A549 (cell line): ENCODE measurements around the gene RPS16. TPM values are rescaled to one million over a fixed set of nuclear protein-coding genes. Genes with fewer than 3 reads are reported as not detected.

ENCODE experiments used
- ATAC-seq, 2 experiments: fragments of 200-7000 bp in 1 of 2; fragments of >200 bp in 1 of 2; cut with Nextera tagmentation in 1 of 2; cut with Tn5 transposase in 1 of 2; 3 replicates each; pipeline versions ENCODE4 v1.8.0 to v1.9.1; 2018 to 2020; ENCODE audit warnings: mild to moderate bottlenecking in 1 of 2, moderate library complexity in 1 of 2
- CTCF ChIA-PET: fragments of 300-600 bp; sonication (Branson Sonifier 250); formaldehyde crosslinking; extraction: SDS; loops from one replicate; lab custom pipeline; 2021; ENCODE audit warnings: antibody characterized with exemption, inconsistent platforms; lab: Yijun Ruan, JAX
- POLR2A ChIA-PET: fragments of 350-600 bp; formaldehyde crosslinking; extraction: SDS; loops from one replicate; lab custom pipeline; 2021; ENCODE audit warnings: antibody characterized with exemption, inconsistent platforms; lab: Yijun Ruan, JAX
- DNase-seq, 2 experiments: peaks; one replicate each; pipeline versions ENCODE4 v3.0.0 to v3.0.0-alpha.2; 2011 to 2016; ENCODE audit warnings: low read depth in 1 of 2, low spot score in 1 of 2
- FAIRE-seq: peaks from 2 replicates; lab custom pipeline; 2011; peaks lifted over from hg19 to GRCh38; lab: Jason Lieb, UNC
- H3K27ac ChIP-seq, 2 experiments: fragments of >200 bp; sonication (Bioruptor Twin); formaldehyde crosslinking; 3 replicates each; pipeline ENCODE4 v1.5.1; 2016 to 2017
- H3K4me1 ChIP-seq: fragments of >200 bp; sonication (Bioruptor Twin); formaldehyde crosslinking; 3 replicates; pipeline ENCODE4 v1.6.1; 2016
- H3K4me2 ChIP-seq: fragments of >200 bp; sonication (Bioruptor Twin); formaldehyde crosslinking; 3 replicates; pipeline ENCODE4 v1.6.1; 2016
- H3K4me3 ChIP-seq: fragments of >200 bp; sonication (Bioruptor Twin); formaldehyde crosslinking; 3 replicates; pipeline ENCODE4 v1.5.1; 2016
- H3K9me3 ChIP-seq: fragments of >200 bp; sonication (Bioruptor Twin); formaldehyde crosslinking; 3 replicates; pipeline ENCODE4 v1.6.1; 2016
- BCL3 ChIP-seq: fragments of >200 bp; sonication (Bioruptor Twin); formaldehyde crosslinking; IDR thresholded peaks from 3 replicates; pipeline ENCODE4 v1.6.1; 2016
- CBX2 ChIP-seq: fragments of 200-600 bp; sonication (generic); IDR thresholded peaks from 2 replicates; pipeline ENCODE4 v1.6.1; 2016; ENCODE audit warnings: low read depth, mild to moderate bottlenecking, borderline replicate concordance
- CBX8 ChIP-seq: fragments of 200-600 bp; sonication (generic); IDR thresholded peaks from 2 replicates; pipeline ENCODE4 v1.6.1; 2016
- CEBPB ChIP-seq, 2 experiments: fragments of >200 bp in 1 of 2; sonication (Bioruptor Twin) in 1 of 2; formaldehyde crosslinking in 1 of 2; IDR thresholded peaks; 2 replicates each; pipeline ENCODE4 v1.6.1; 2012 to 2016
- CHD2 ChIP-seq: fragments of 150-350 bp; IDR thresholded peaks from 2 replicates; pipeline ENCODE4 v1.6.1; 2014; ENCODE audit warnings: low read length; ENCODE audit not compliant: partially characterized antibody
- CTCF ChIP-seq: fragments of >200 bp; sonication (Bioruptor Twin); formaldehyde crosslinking; IDR thresholded peaks from 3 replicates; pipeline ENCODE4 v1.5.1; 2016
- EHF ChIP-seq: fragments of 250-450 bp; sonication (Bioruptor Pico); IDR thresholded peaks from 2 replicates; pipeline ENCODE4 v1.5.0; 2020; ENCODE audit warnings: mild to moderate bottlenecking
- EHMT2 ChIP-seq: fragments of 200-600 bp; sonication (generic); IDR thresholded peaks from 2 replicates; pipeline ENCODE4 v1.6.1; 2016; ENCODE audit warnings: antibody characterized with exemption, low read depth, mild to moderate bottlenecking, moderate library complexity
- ELK1 ChIP-seq: fragments of 150-350 bp; IDR thresholded peaks from 2 replicates; pipeline ENCODE4 v1.6.1; 2014; ENCODE audit warnings: low read depth, mild to moderate bottlenecking, low read length
- ESRRA ChIP-seq: fragments of 150-350 bp; IDR thresholded peaks from 2 replicates; pipeline ENCODE4 v1.6.1; 2014; ENCODE audit warnings: mild to moderate bottlenecking, low read length, borderline replicate concordance
- FOSL2 ChIP-seq, 2 experiments: fragments of 450-650 bp in 1 of 2; fragments of >200 bp in 1 of 2; sonication (Bioruptor Twin) in 1 of 2; formaldehyde crosslinking; IDR thresholded peaks; 2 replicates each; pipeline versions ENCODE4 v1.5.0 to v1.6.1; 2016 to 2020; ENCODE audit warnings: mild to moderate bottlenecking in 1 of 2, moderate library complexity in 1 of 2
- FOXS1 ChIP-seq: fragments of 250-450 bp; sonication (Bioruptor Pico); IDR thresholded peaks from 2 replicates; pipeline ENCODE4 v1.5.0; 2020; ENCODE audit warnings: mild to moderate bottlenecking, moderate library complexity
- HDAC2 ChIP-seq: fragments of 200-600 bp; sonication (generic); IDR thresholded peaks from 2 replicates; pipeline ENCODE4 v1.6.1; 2016
- HES2 ChIP-seq: fragments of >200 bp; sonication (Bioruptor Twin); formaldehyde crosslinking; IDR thresholded peaks from 2 replicates; pipeline ENCODE4 v1.6.1; 2016
- JUN ChIP-seq, 2 experiments: fragments of >200 bp; sonication (Bioruptor Twin); formaldehyde crosslinking; IDR thresholded peaks; 2 replicates in 1 of 2; 3 replicates in 1 of 2; pipeline ENCODE4 v1.6.1; 2016 to 2017
- KDM1A ChIP-seq: fragments of 200-600 bp; sonication (generic); IDR thresholded peaks from 2 replicates; pipeline ENCODE4 v1.6.1; 2016; ENCODE audit warnings: low read depth, mild to moderate bottlenecking
- MAZ ChIP-seq: fragments of 150-350 bp; IDR thresholded peaks from 2 replicates; pipeline ENCODE4 v1.6.1; 2014; ENCODE audit warnings: antibody characterized with exemption, low read depth, low read length, borderline replicate concordance
- MYC ChIP-seq: IDR thresholded peaks from 2 replicates; pipeline ENCODE4 v1.6.1; 2012; ENCODE audit warnings: mild to moderate bottlenecking, inconsistent platforms, low read length, improper control_type of control experiment, borderline replicate concordance
- NR3C1 ChIP-seq: fragments of >200 bp; sonication (Bioruptor Twin); formaldehyde crosslinking; IDR thresholded peaks from 3 replicates; pipeline ENCODE4 v1.6.1; 2017
- POLR2A ChIP-seq: IDR thresholded peaks from 2 replicates; pipeline ENCODE4 v1.6.1; 2012; ENCODE audit warnings: mild to moderate bottlenecking, low read length
- POLR2AphosphoS2 ChIP-seq: conservative IDR thresholded peaks from 2 replicates; pipeline ENCODE4 v1.6.1; 2012; ENCODE audit warnings: low read length, improper control_type of control experiment, inconsistent platforms
- RAD21 ChIP-seq, 2 experiments: fragments of >200 bp in 1 of 2; sonication (Bioruptor Twin) in 1 of 2; formaldehyde crosslinking in 1 of 2; IDR thresholded peaks in 1 of 2; conservative IDR thresholded peaks in 1 of 2; 2 replicates in 1 of 2; 3 replicates in 1 of 2; pipeline ENCODE4 v1.6.1; 2012 to 2018; ENCODE audit warnings: inconsistent platforms in 1 of 2
- SMC3 ChIP-seq: fragments of >200 bp; sonication (Bioruptor Twin); formaldehyde crosslinking; IDR thresholded peaks from 3 replicates; pipeline ENCODE4 v1.6.1; 2018; ENCODE audit warnings: inconsistent platforms
- TP53 ChIP-seq: fragments of 250-450 bp; sonication (Bioruptor Pico); IDR thresholded peaks from 2 replicates; pipeline ENCODE4 v1.5.0; 2021; ENCODE audit warnings: mild to moderate bottlenecking, moderate library complexity
- ZFP36 ChIP-seq: fragments of 450-650 bp; IDR thresholded peaks from 2 replicates; pipeline ENCODE4 v1.6.1; 2014; ENCODE audit warnings: borderline replicate concordance; ENCODE audit not compliant: partially characterized antibody
- ZNF302 ChIP-seq: fragments of 250-450 bp; sonication (Bioruptor Pico); IDR thresholded peaks from 2 replicates; pipeline ENCODE4 v1.9.0; 2021; ENCODE audit warnings: inconsistent platforms, mild to moderate bottlenecking, moderate library complexity
- ZSCAN20 ChIP-seq: fragments of 250-450 bp; sonication (Bioruptor Pico); IDR thresholded peaks from 2 replicates; pipeline ENCODE4 v1.8.0; 2022; ENCODE audit warnings: mild to moderate bottlenecking, moderate library complexity
- WGBS: methylation state at CpG from one replicate; pipeline ENCODE4 v1.1.6; 2017; ENCODE audit errors: missing lambda C conversion rate; 5-methylcytosine and 5-hydroxymethylcytosine counted together
- polyA plus RNA-seq, 4 experiments: library from polyadenylated mRNA; depleted of rRNA in 3 of 4; stranded (reverse); fragments of >200 nt; fragmentation: RNase III in 1 of 4; extraction: RNeasy Plus Mini Kit Qiagen cat#74134 plus additional on column Dnase treatment in 1 of 4; gene quantifications; 2 replicates in 3 of 4; 3 replicates in 1 of 4; pipeline ENCODE4 v1.2.3, GENCODE V29; 2011 to 2017
- TF ChIP-seq, protein P1 (sequence below): IDR thresholded peaks from 2 replicates; pipeline ENCODE4 v1.6.1; 2012

Gene RPS16
- polyA plus RNA-seq, 2 of the 4 experiments (the other 2 are of a cell fraction), result 4,348 to 4,855 TPM

GRCh38 chr19:39411832-39412099 lies 24.0 kb downstream of the RPS16 start:
- POLR2A ChIA-PET, result interaction anchor here (0.6 to 2.3 kb wide), 11 partner anchors 9 to 65 kb away, joined by 3 to 45 read pairs (median 9); partner anchors contain the start of genes MED29, PAF1 and RPS16
- CTCF ChIA-PET, result interaction anchor here (0.6 to 2.3 kb wide), 68 partner anchors 12 to 1009 kb away, joined by 3 to 484 read pairs (median 4); partner anchors contain the start of genes EID2B, FAM98C, GMFG and MED29
- peak overlapping the region; percentile 94 to 99 for H3K27ac ChIP-seq
- peak; percentile 97 to 98 for DNase-seq
- no peak for TF ChIP-seq NR3C1
- peak; percentile 100 for TF ChIP-seq RAD21 (conservative IDR thresholded peaks at IDR 0.05 in 1 of 2, IDR thresholded peaks at IDR 0.05 in 1 of 2)
- peak; percentile 100 for TF ChIP-seq CTCF
- TF ChIP-seq ELK1, result no peak
- TF ChIP-seq ZNF302 (CRISPR knock-in tag), result no peak
- no peak for TF ChIP-seq CEBPB (IDR thresholded peaks at IDR 0.05)
- TF ChIP-seq ZFP36, result no peak
- no peak for TF ChIP-seq HDAC2
- no peak for TF ChIP-seq ZSCAN20
- TF ChIP-seq CHD2, result no peak
- no peak for TF ChIP-seq MAZ
- no peak for TF ChIP-seq EHF
- peak; percentile 100 for TF ChIP-seq SMC3
- TF ChIP-seq CBX2, result no peak
- TF ChIP-seq HES2, result no peak
- no peak for TF ChIP-seq ESRRA
- no peaks in the 10 kb centered on the region for H3K9me3 ChIP-seq
- 2% methylated on average over 7 of the region's 7 CpGs for WGBS
- H3K4me1 ChIP-seq, result peaks cover 43% of the 10 kb centered on the region
- H3K4me2 ChIP-seq, result peak overlapping the region; percentile 95
- H3K4me3 ChIP-seq, result peak overlapping the region; percentile 76
- FAIRE-seq, result no peak
- peak; percentile 23 to 57 for ATAC-seq

DNA sequence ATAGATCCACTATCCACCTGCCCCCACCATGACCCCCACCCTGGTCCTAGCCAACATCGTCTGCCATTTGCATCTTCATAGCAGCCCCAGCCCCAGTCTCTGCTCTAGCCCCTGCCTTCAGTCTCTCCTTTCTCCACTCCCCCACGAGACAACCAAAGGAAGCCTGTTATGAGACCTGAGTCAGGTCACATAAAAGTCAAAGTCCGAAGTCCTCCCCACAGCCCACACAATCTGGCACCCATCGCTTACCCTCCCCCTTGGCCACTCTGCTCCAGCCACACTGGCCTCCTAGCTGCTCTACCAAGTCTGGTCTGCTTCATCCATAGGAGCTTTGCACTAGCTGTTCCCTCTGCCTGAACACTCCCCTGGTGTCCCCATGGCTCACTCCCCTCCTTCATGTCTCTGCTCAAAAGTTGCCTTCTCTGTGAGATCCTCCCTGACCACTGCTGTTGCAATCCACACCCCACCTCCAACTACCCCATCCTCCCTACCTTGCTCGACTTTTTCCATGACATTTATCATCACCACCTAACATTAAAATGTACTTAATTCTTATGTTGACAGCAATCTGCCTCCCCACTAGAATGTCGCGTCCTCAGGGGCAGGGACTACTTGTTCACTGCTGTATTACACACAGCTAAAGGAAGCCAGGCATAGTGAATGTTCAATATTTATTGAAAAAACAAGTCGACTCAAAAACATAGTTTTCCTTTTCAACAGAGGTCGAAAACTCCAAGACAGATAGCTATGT lies 24.5 kb downstream of the RPS16 start:
- no peak for FAIRE-seq
- H3K27ac ChIP-seq, result peak overlapping the region; percentile 94 to 99
- DNase-seq, result peak in 1 of 2 experiments; percentile 79
- H3K4me2 ChIP-seq, result peak overlapping the region; percentile 95
- H3K4me1 ChIP-seq, result peaks cover 43% of the 10 kb centered on the region
- WGBS, result 15% methylated on average over 9 of the region's 9 CpGs
- peak overlapping the region; percentile 76 for H3K4me3 ChIP-seq
- ChIA-PET CTCF (interaction anchor here (0.6 to 2.3 kb wide), 67 partner anchors 12 to 1008 kb away, joined by 3 to 484 read pairs (median 4); partner anchors contain the start of genes EID2B, FAM98C, GMFG and MED29), POLR2A (interaction anchor here (0.6 to 2.3 kb wide), 11 partner anchors 9 to 65 kb away, joined by 3 to 45 read pairs (median 9); partner anchors contain the start of genes MED29, PAF1 and RPS16)
- ATAC-seq, result peak in 1 of 2 experiments; percentile 1; a peak in 3 of 6 replicates
- H3K9me3 ChIP-seq, result no peaks in the 10 kb centered on the region
- TF ChIP-seq TP53, result peak; percentile 72; the same call in 1 of the 2 replicates
- TF ChIP-seq ZNF302 (CRISPR knock-in tag), result no peak
- TF ChIP-seq FOSL2 (IDR thresholded peaks at IDR 0.05), result no peak
- no peak; the same call in 1 of the 2 replicates for TF ChIP-seq FOSL2 (CRISPR knock-in tag; IDR thresholded peaks at IDR 0.05)
- TF ChIP-seq KDM1A, result no peak
- TF ChIP-seq, protein P1, sequence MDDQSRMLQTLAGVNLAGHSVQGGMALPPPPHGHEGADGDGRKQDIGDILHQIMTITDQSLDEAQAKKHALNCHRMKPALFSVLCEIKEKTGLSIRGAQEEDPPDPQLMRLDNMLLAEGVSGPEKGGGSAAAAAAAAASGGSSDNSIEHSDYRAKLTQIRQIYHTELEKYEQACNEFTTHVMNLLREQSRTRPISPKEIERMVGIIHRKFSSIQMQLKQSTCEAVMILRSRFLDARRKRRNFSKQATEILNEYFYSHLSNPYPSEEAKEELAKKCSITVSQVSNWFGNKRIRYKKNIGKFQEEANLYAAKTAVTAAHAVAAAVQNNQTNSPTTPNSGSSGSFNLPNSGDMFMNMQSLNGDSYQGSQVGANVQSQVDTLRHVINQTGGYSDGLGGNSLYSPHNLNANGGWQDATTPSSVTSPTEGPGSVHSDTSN, result no peak
- TF ChIP-seq FOXS1 (CRISPR knock-in tag), result no peak
- TF ChIP-seq CBX8, result no peak
- no peak for TF ChIP-seq BCL3
- no peak for TF ChIP-seq ZFP36
- TF ChIP-seq POLR2A, result peak; percentile 34
- TF ChIP-seq CTCF, result no peak
- peak; percentile 89; the same call in 1 of the 2 replicates for TF ChIP-seq POLR2AphosphoS2
- TF ChIP-seq EHMT2, result no peak
- peak; percentile 11 for TF ChIP-seq CHD2
- no peak for TF ChIP-seq CBX2
- TF ChIP-seq MYC, result peak; percentile 79; the same call in 1 of the 2 replicates
- TF ChIP-seq RAD21 (conservative IDR thresholded peaks at IDR 0.05 in 1 of 2, IDR thresholded peaks at IDR 0.05 in 1 of 2), result no peak
- no peak; a peak in 2 of 5 replicates for TF ChIP-seq JUN (IDR thresholded peaks at IDR 0.05)
